Measurements from ENCODE around the gene PDE4D. TPM values are rescaled to one million over a fixed set of nuclear protein-coding genes. Genes with fewer than 3 reads are reported as not detected.

PDE4D gene
- total RNA-seq, 2 experiments from 2014 or later, result 164 to 175 TPM

- POLR2A ChIA-PET, result interaction anchor here (1.2 kb wide), 1 partner anchor 33 kb away, joined by 3 read pairs; no protein-coding TSS in a partner anchor
- intact Hi-C loops (cut with DNase I, micrococcal nuclease), result no loop called here
- no peaks in the 10 kb centered on the region for H3K36me3 ChIP-seq (ENCODE audit: insufficient read depth, low read length)
- Mint-ChIP-seq H3K36me3 (ENCODE audit: low read depth) (no peaks in the 10 kb centered on the region), H3K27me3 (no peaks in the 10 kb centered on the region), H3K9me3 (no peaks in the 10 kb centered on the region), H3K4me3 (no peak overlapping the region), H3K4me1 (ENCODE audit: low read depth) (no peaks in the 10 kb centered on the region), H3K27ac (no peak overlapping the region)
- TF ChIP-seq CTCF (IDR thresholded peaks at IDR 0.05), result no peak
- DNase-seq (no peak), ATAC-seq (ENCODE audit: poor library complexity) (no peak)
- H3K27ac ChIP-seq (ENCODE audit: low read depth in 1 of 2, low read length in 2 of 2), result no peak overlapping the region
- H3K4me3 ChIP-seq (ENCODE audit: low read length), result no peak overlapping the region
- H3K27me3 ChIP-seq (ENCODE audit: control insufficient read depth in 1 of 2, insufficient read depth in 2 of 2, low read length in 2 of 2), result no peaks in the 10 kb centered on the region
- CTCF ChIA-PET, result interaction anchor here (0.6 to 0.7 kb wide), 3 partner anchors 103 to 1802 kb away, joined by 3 to 4 read pairs (median 3); no protein-coding TSS in a partner anchor
- no peaks in the 10 kb centered on the region for H3K9me3 ChIP-seq (ENCODE audit: control insufficient read depth in 1 of 2, insufficient read depth in 1 of 2, low read length in 2 of 2)
- H3K4me1 ChIP-seq (ENCODE audit: insufficient read depth, low read length), result no peaks in the 10 kb centered on the region
Observed at GRCh38 chr5:59071755-59072549, 821.6 kb downstream of the PDE4D start.

- POLR2A ChIA-PET, result no interaction called here
- no peaks in the 10 kb centered on the region for H3K27me3 Mint-ChIP-seq
- H3K4me1 Mint-ChIP-seq (ENCODE audit: low read depth), result no peaks in the 10 kb centered on the region
Observed at GRCh38 chr5:59069438-59070079, 824.0 kb downstream of the PDE4D start.

More at GRCh38 chr5:59069438-59070079, 824.0 kb downstream of the PDE4D start:
- H3K4me3 Mint-ChIP-seq, result no peak overlapping the region
- no peak overlapping the region for H3K27ac ChIP-seq (ENCODE audit: low read depth in 1 of 2, low read length in 2 of 2)
- no peaks in the 10 kb centered on the region for H3K27me3 ChIP-seq (ENCODE audit: control insufficient read depth in 1 of 2, insufficient read depth in 2 of 2, low read length in 2 of 2)
- no peak for ATAC-seq (ENCODE audit: poor library complexity)
- no peak for TF ChIP-seq CTCF (IDR thresholded peaks at IDR 0.05)
- H3K9me3 ChIP-seq (ENCODE audit: control insufficient read depth in 1 of 2, insufficient read depth in 1 of 2, low read length in 2 of 2), result no peaks in the 10 kb centered on the region
- no peak for DNase-seq
- no peaks in the 10 kb centered on the region for H3K9me3 Mint-ChIP-seq
- no peaks in the 10 kb centered on the region for H3K4me1 ChIP-seq (ENCODE audit: insufficient read depth, low read length)
- H3K36me3 Mint-ChIP-seq (ENCODE audit: low read depth), result no peaks in the 10 kb centered on the region
- no peak overlapping the region for H3K27ac Mint-ChIP-seq
- no peak overlapping the region for H3K4me3 ChIP-seq (ENCODE audit: low read length)
- no peaks in the 10 kb centered on the region for H3K36me3 ChIP-seq (ENCODE audit: insufficient read depth, low read length)
- CTCF ChIA-PET, result no interaction called here
- intact Hi-C loops (cut with DNase I, micrococcal nuclease), result no loop called here
